A549 (cell line): ENCODE data around the gene PAFAH2. TPM values are rescaled to one million over a fixed set of nuclear protein-coding genes. Genes with fewer than 3 reads are reported as not detected.

Experiments used
- ATAC-seq, 2 experiments: fragments of 200-7000 bp in 1 of 2; fragments of >200 bp in 1 of 2; cut with Nextera tagmentation in 1 of 2; cut with Tn5 transposase in 1 of 2; 3 replicates each; pipeline versions ENCODE4 v1.8.0 to v1.9.1; 2018 to 2020; ENCODE audit warnings: mild to moderate bottlenecking in 1 of 2, moderate library complexity in 1 of 2
- CTCF ChIA-PET: fragments of 300-600 bp; sonication (Branson Sonifier 250); formaldehyde crosslinking; extraction: SDS; loops from one replicate; lab custom pipeline; 2021; ENCODE audit warnings: antibody characterized with exemption, inconsistent platforms; lab: Yijun Ruan, JAX
- POLR2A ChIA-PET: fragments of 350-600 bp; formaldehyde crosslinking; extraction: SDS; loops from one replicate; lab custom pipeline; 2021; ENCODE audit warnings: antibody characterized with exemption, inconsistent platforms; lab: Yijun Ruan, JAX
- DNase-seq, 2 experiments: peaks; one replicate each; pipeline versions ENCODE4 v3.0.0 to v3.0.0-alpha.2; 2011 to 2016; ENCODE audit warnings: low read depth in 1 of 2, low spot score in 1 of 2
- FAIRE-seq: peaks from 2 replicates; lab custom pipeline; 2011; peaks lifted over from hg19 to GRCh38; lab: Jason Lieb, UNC
- H3K27ac ChIP-seq, 2 experiments: fragments of >200 bp; sonication (Bioruptor Twin); formaldehyde crosslinking; 3 replicates each; pipeline ENCODE4 v1.5.1; 2016 to 2017
- H3K4me1 ChIP-seq: fragments of >200 bp; sonication (Bioruptor Twin); formaldehyde crosslinking; 3 replicates; pipeline ENCODE4 v1.6.1; 2016
- H3K4me2 ChIP-seq: fragments of >200 bp; sonication (Bioruptor Twin); formaldehyde crosslinking; 3 replicates; pipeline ENCODE4 v1.6.1; 2016
- H3K4me3 ChIP-seq: fragments of >200 bp; sonication (Bioruptor Twin); formaldehyde crosslinking; 3 replicates; pipeline ENCODE4 v1.5.1; 2016
- H3K9me3 ChIP-seq: fragments of >200 bp; sonication (Bioruptor Twin); formaldehyde crosslinking; 3 replicates; pipeline ENCODE4 v1.6.1; 2016
- BHLHE40 ChIP-seq: IDR thresholded peaks from 2 replicates; pipeline ENCODE4 v1.6.1; 2012; ENCODE audit warnings: low read depth, low read length, inconsistent platforms
- CBX2 ChIP-seq: fragments of 200-600 bp; sonication (generic); IDR thresholded peaks from 2 replicates; pipeline ENCODE4 v1.6.1; 2016; ENCODE audit warnings: low read depth, mild to moderate bottlenecking, borderline replicate concordance
- CBX8 ChIP-seq: fragments of 200-600 bp; sonication (generic); IDR thresholded peaks from 2 replicates; pipeline ENCODE4 v1.6.1; 2016
- CEBPB ChIP-seq, 2 experiments: fragments of >200 bp in 1 of 2; sonication (Bioruptor Twin) in 1 of 2; formaldehyde crosslinking in 1 of 2; IDR thresholded peaks; 2 replicates each; pipeline ENCODE4 v1.6.1; 2012 to 2016
- EHMT2 ChIP-seq: fragments of 200-600 bp; sonication (generic); IDR thresholded peaks from 2 replicates; pipeline ENCODE4 v1.6.1; 2016; ENCODE audit warnings: antibody characterized with exemption, low read depth, mild to moderate bottlenecking, moderate library complexity
- FOSL2 ChIP-seq, 2 experiments: fragments of 450-650 bp in 1 of 2; fragments of >200 bp in 1 of 2; sonication (Bioruptor Twin) in 1 of 2; formaldehyde crosslinking; IDR thresholded peaks; 2 replicates each; pipeline versions ENCODE4 v1.5.0 to v1.6.1; 2016 to 2020; ENCODE audit warnings: mild to moderate bottlenecking in 1 of 2, moderate library complexity in 1 of 2
- FOXS1 ChIP-seq: fragments of 250-450 bp; sonication (Bioruptor Pico); IDR thresholded peaks from 2 replicates; pipeline ENCODE4 v1.5.0; 2020; ENCODE audit warnings: mild to moderate bottlenecking, moderate library complexity
- HDAC2 ChIP-seq: fragments of 200-600 bp; sonication (generic); IDR thresholded peaks from 2 replicates; pipeline ENCODE4 v1.6.1; 2016
- HEYL ChIP-seq: fragments of 250-450 bp; sonication (Bioruptor Pico); IDR thresholded peaks from 2 replicates; pipeline ENCODE4 v1.8.0; 2021; ENCODE audit warnings: mild to moderate bottlenecking, moderate library complexity
- HOXB5 ChIP-seq: fragments of 250-450 bp; sonication (Bioruptor Pico); IDR thresholded peaks from 2 replicates; pipeline ENCODE4 v1.5.0; 2020; ENCODE audit warnings: mild to moderate bottlenecking, moderate library complexity
- KDM1A ChIP-seq: fragments of 200-600 bp; sonication (generic); IDR thresholded peaks from 2 replicates; pipeline ENCODE4 v1.6.1; 2016; ENCODE audit warnings: low read depth, mild to moderate bottlenecking
- MAFK ChIP-seq: fragments of 450-650 bp; IDR thresholded peaks from 2 replicates; pipeline ENCODE4 v1.6.1; 2014; ENCODE audit not compliant: partially characterized antibody
- NPAS2 ChIP-seq: fragments of 250-450 bp; sonication (Bioruptor Pico); IDR thresholded peaks from 2 replicates; pipeline ENCODE4 v1.8.0; 2022; ENCODE audit warnings: mild to moderate bottlenecking, moderate library complexity, borderline replicate concordance
- NR3C1 ChIP-seq: fragments of >200 bp; sonication (Bioruptor Twin); formaldehyde crosslinking; IDR thresholded peaks from 3 replicates; pipeline ENCODE4 v1.6.1; 2017
- RAD21 ChIP-seq, 2 experiments: fragments of >200 bp in 1 of 2; sonication (Bioruptor Twin) in 1 of 2; formaldehyde crosslinking in 1 of 2; IDR thresholded peaks in 1 of 2; conservative IDR thresholded peaks in 1 of 2; 2 replicates in 1 of 2; 3 replicates in 1 of 2; pipeline ENCODE4 v1.6.1; 2012 to 2018; ENCODE audit warnings: inconsistent platforms in 1 of 2
- RFX5 ChIP-seq: fragments of 450-650 bp; IDR thresholded peaks from 2 replicates; pipeline ENCODE4 v1.7.1; 2014; ENCODE audit warnings: antibody characterized with exemption, mild to moderate bottlenecking, moderate library complexity
- RNF2 ChIP-seq: fragments of 200-600 bp; sonication (generic); IDR thresholded peaks from 2 replicates; pipeline ENCODE4 v1.6.1; 2016; ENCODE audit warnings: low read depth, mild to moderate bottlenecking, antibody characterized with exemption, moderate library complexity, borderline replicate concordance
- SMC3 ChIP-seq: fragments of >200 bp; sonication (Bioruptor Twin); formaldehyde crosslinking; IDR thresholded peaks from 3 replicates; pipeline ENCODE4 v1.6.1; 2018; ENCODE audit warnings: inconsistent platforms
- SREBF2 ChIP-seq: fragments of 450-650 bp; IDR thresholded peaks from 2 replicates; pipeline ENCODE4 v1.6.1; 2014; ENCODE audit warnings: mild to moderate bottlenecking, moderate library complexity
- TFCP2L1 ChIP-seq: fragments of 250-450 bp; sonication (Bioruptor Pico); IDR thresholded peaks from 2 replicates; pipeline ENCODE4 v1.5.0; 2021; ENCODE audit warnings: mild to moderate bottlenecking
- ZC3H11A ChIP-seq: fragments of 450-650 bp; IDR thresholded peaks from 2 replicates; pipeline ENCODE4 v1.6.1; 2014; ENCODE audit warnings: antibody characterized with exemption, mild to moderate bottlenecking
- ZFP36 ChIP-seq: fragments of 450-650 bp; IDR thresholded peaks from 2 replicates; pipeline ENCODE4 v1.6.1; 2014; ENCODE audit warnings: borderline replicate concordance; ENCODE audit not compliant: partially characterized antibody
- WGBS: methylation state at CpG from one replicate; pipeline ENCODE4 v1.1.6; 2017; ENCODE audit errors: missing lambda C conversion rate; 5-methylcytosine and 5-hydroxymethylcytosine counted together
- polyA plus RNA-seq, 4 experiments: library from polyadenylated mRNA; depleted of rRNA in 3 of 4; stranded (reverse); fragments of >200 nt; fragmentation: RNase III in 1 of 4; extraction: RNeasy Plus Mini Kit Qiagen cat#74134 plus additional on column Dnase treatment in 1 of 4; gene quantifications; 2 replicates in 3 of 4; 3 replicates in 1 of 4; pipeline ENCODE4 v1.2.3, GENCODE V29; 2011 to 2017
- TF ChIP-seq, protein P1 (sequence below): fragments of 150-350 bp; IDR thresholded peaks from 2 replicates; pipeline ENCODE4 v1.6.1; 2014; ENCODE audit warnings: low read depth, mild to moderate bottlenecking, low read length
- TF ChIP-seq, protein P2 (sequence below): fragments of >200 bp; sonication (Bioruptor Twin); formaldehyde crosslinking; IDR thresholded peaks from 3 replicates; pipeline ENCODE4 v1.5.1; 2016
- TF ChIP-seq, protein P3 (sequence below): IDR thresholded peaks from 2 replicates; pipeline ENCODE4 v1.6.1; 2012
- TF ChIP-seq, protein P4 (sequence below): fragments of 200-600 bp; sonication (generic); IDR thresholded peaks from 2 replicates; pipeline ENCODE4 v1.6.1; 2016; ENCODE audit warnings: antibody characterized with exemption, mild to moderate bottlenecking, moderate library complexity

PAFAH2 gene
- polyA plus RNA-seq, 2 of the 4 experiments (the other 2 are of a cell fraction) = 6.3 to 13.7 TPM

DNA sequence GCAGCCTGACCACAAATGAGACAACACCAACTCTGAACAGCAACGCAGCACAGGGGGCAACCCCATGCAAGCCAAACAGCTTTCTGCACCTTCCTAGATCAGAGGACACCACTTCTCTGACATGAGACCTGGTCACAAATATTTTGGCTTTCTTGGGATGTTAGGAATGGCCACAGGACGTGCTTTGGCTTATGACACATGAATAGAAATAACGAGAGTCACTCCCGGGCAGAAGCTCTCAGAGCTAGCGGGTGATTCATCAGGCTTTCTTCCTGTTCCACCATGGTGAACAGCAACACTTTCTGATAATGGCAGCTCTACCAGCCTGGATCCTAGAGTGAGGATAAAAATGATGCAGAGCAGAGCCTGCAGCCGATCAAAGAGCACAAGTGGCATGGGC, 39.4 kb downstream of the PAFAH2 start:
- no peak for ATAC-seq
- WGBS = 88% methylated on average over 6 of the region's 6 CpGs
- no peak for DNase-seq
- ChIA-PET CTCF (interaction anchor here (1.1 to 1.3 kb wide), 2 partner anchors 17 to 39 kb away, joined by 3 read pairs; partner anchors contain the start of gene PAFAH2), POLR2A (no interaction called here)
- Histone ChIP-seq H3K4me3 (no peak overlapping the region), H3K27ac (no peak overlapping the region), H3K4me1 (no peaks in the 10 kb centered on the region), H3K4me2 (no peak overlapping the region), H3K9me3 (no peaks in the 10 kb centered on the region)
- FAIRE-seq = no peak
- TF ChIP-seq BHLHE40 (no peak), HEYL (CRISPR knock-in tag) (no peak), CBX8 (no peak), RFX5 (no peak), KDM1A (no peak), ZC3H11A (no peak), ZFP36 (no peak), RNF2 (no peak)

DNA sequence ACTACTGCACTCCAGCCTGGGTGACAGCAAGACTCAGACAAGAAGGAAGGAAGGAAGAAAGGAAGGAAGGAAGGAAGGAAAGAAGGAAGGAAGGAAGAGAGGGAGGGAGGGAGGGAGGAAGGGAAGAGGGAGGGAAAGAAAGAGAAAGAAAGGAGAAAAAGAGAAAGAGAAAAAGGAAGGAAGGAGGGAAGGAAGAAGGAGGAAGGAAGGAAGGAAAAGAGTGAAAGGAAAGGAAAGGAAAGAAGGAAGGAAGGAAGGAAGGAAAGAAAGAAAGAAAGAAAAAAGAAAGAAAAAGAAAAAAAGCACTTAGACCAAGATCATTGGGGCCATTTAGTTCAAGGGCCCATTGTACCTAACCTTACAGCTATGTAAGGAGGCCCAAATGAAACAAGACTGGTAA, 42.3 kb downstream of the PAFAH2 start:
- CTCF ChIA-PET = no interaction called here
- no peak for ATAC-seq
- TF ChIP-seq SREBF2 = no peak
- POLR2A ChIA-PET = no interaction called here
- H3K4me1 ChIP-seq = no peaks in the 10 kb centered on the region
- DNase-seq = no peak
- H3K27ac ChIP-seq = no peak overlapping the region
- H3K9me3 ChIP-seq = no peaks in the 10 kb centered on the region
- H3K4me3 ChIP-seq = no peak overlapping the region
- no peak overlapping the region for H3K4me2 ChIP-seq
- FAIRE-seq = no peak

DNA sequence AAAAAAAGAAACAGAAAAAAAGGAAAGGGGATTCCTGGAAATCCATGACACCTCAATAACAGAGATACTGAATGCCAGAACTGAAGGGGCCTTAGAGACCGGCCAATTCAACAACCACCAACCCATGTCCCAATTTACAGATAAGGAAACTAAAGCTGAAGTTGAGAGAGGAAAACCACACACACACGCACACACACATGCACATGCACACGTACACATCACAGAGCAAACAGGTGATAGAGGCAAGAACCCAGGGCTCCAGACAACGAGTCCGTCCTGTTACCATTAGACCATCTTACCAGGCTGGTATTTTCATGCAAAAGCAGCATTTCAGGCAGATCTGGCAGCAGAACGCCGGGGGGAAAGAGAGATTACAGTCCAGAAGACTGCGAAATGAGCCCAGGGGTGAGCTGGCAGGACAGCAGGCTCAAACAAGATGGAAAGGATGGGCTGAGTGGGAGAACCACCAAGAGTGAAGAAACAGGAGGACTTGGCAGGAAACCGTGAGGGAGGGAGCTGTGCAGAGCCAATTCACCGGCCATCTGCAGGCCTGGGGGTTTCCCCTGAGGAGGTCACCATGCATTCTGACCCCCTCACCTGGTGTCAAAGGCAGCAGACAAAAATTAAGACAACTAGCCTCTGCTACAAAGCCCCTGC, 43.5 kb downstream of the PAFAH2 start:
- Histone ChIP-seq H3K9me3 (no peaks in the 10 kb centered on the region), H3K4me1 (no peaks in the 10 kb centered on the region), H3K4me2 (no peak overlapping the region), H3K4me3 (no peak overlapping the region), H3K27ac (no peak overlapping the region)
- ChIA-PET CTCF (interaction anchor here (0.6 to 1.4 kb wide), 2 partner anchors 38 to 43 kb away, joined by 3 to 5 read pairs; partner anchors contain the start of gene PAFAH2), POLR2A (no interaction called here)
- TF ChIP-seq SMC3 (no peak), HDAC2 (no peak), TFCP2L1 (no peak), HOXB5 (no peak), CBX2 (no peak), RAD21 (conservative IDR thresholded peaks at IDR 0.05 in 1 of 2, IDR thresholded peaks at IDR 0.05 in 1 of 2) (no peak), RNF2 (no peak), CEBPB (IDR thresholded peaks at IDR 0.05) (no peak), EHMT2 (no peak), FOXS1 (CRISPR knock-in tag) (no peak)
- ATAC-seq (no peak; a peak in 1 of 6 replicates), FAIRE-seq (no peak), DNase-seq (no peak)
- 85% methylated on average over 10 of the region's 10 CpGs for WGBS

DNA sequence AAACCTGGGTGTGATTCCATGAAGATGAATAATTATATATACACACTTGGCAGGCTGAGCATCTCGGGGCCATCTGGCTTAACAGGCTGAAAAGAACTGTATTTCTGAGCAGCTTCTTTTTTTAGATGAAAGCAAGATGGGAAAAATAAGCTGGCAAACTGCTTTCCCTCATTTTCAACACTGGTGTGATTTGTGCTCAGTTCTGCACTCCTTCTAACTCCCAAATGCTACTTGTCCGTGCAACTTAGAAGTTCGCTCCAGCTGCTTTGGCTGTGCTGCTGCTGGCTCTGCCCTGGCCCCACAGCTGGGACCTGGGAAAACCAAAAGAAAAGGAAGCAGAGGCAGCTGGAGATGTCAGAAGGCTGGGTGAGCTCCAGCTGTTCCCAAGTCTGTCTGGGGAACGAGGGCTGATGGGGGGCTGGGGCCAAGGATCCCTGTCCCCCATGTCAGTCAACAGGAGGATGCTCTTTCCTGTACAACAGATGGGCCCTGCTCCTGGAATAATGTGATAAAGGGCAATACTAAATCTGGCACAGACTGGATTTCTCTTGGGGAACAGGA, 44.9 kb downstream of the PAFAH2 start:
- H3K9me3 ChIP-seq = no peaks in the 10 kb centered on the region
- TF ChIP-seq, protein P1, sequence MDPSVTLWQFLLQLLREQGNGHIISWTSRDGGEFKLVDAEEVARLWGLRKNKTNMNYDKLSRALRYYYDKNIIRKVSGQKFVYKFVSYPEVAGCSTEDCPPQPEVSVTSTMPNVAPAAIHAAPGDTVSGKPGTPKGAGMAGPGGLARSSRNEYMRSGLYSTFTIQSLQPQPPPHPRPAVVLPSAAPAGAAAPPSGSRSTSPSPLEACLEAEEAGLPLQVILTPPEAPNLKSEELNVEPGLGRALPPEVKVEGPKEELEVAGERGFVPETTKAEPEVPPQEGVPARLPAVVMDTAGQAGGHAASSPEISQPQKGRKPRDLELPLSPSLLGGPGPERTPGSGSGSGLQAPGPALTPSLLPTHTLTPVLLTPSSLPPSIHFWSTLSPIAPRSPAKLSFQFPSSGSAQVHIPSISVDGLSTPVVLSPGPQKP = no peak
- TF ChIP-seq, protein P2, sequence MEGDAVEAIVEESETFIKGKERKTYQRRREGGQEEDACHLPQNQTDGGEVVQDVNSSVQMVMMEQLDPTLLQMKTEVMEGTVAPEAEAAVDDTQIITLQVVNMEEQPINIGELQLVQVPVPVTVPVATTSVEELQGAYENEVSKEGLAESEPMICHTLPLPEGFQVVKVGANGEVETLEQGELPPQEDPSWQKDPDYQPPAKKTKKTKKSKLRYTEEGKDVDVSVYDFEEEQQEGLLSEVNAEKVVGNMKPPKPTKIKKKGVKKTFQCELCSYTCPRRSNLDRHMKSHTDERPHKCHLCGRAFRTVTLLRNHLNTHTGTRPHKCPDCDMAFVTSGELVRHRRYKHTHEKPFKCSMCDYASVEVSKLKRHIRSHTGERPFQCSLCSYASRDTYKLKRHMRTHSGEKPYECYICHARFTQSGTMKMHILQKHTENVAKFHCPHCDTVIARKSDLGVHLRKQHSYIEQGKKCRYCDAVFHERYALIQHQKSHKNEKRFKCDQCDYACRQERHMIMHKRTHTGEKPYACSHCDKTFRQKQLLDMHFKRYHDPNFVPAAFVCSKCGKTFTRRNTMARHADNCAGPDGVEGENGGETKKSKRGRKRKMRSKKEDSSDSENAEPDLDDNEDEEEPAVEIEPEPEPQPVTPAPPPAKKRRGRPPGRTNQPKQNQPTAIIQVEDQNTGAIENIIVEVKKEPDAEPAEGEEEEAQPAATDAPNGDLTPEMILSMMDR = no peak
- TF ChIP-seq NR3C1 (no peak), FOSL2 (IDR thresholded peaks at IDR 0.05) (no peak), FOSL2 (CRISPR knock-in tag; IDR thresholded peaks at IDR 0.05) (no peak), EHMT2 (no peak), MAFK (no peak), NPAS2 (CRISPR knock-in tag) (no peak)
- TF ChIP-seq, protein P3, sequence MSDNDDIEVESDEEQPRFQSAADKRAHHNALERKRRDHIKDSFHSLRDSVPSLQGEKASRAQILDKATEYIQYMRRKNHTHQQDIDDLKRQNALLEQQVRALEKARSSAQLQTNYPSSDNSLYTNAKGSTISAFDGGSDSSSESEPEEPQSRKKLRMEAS = no peak
- TF ChIP-seq, protein P4, sequence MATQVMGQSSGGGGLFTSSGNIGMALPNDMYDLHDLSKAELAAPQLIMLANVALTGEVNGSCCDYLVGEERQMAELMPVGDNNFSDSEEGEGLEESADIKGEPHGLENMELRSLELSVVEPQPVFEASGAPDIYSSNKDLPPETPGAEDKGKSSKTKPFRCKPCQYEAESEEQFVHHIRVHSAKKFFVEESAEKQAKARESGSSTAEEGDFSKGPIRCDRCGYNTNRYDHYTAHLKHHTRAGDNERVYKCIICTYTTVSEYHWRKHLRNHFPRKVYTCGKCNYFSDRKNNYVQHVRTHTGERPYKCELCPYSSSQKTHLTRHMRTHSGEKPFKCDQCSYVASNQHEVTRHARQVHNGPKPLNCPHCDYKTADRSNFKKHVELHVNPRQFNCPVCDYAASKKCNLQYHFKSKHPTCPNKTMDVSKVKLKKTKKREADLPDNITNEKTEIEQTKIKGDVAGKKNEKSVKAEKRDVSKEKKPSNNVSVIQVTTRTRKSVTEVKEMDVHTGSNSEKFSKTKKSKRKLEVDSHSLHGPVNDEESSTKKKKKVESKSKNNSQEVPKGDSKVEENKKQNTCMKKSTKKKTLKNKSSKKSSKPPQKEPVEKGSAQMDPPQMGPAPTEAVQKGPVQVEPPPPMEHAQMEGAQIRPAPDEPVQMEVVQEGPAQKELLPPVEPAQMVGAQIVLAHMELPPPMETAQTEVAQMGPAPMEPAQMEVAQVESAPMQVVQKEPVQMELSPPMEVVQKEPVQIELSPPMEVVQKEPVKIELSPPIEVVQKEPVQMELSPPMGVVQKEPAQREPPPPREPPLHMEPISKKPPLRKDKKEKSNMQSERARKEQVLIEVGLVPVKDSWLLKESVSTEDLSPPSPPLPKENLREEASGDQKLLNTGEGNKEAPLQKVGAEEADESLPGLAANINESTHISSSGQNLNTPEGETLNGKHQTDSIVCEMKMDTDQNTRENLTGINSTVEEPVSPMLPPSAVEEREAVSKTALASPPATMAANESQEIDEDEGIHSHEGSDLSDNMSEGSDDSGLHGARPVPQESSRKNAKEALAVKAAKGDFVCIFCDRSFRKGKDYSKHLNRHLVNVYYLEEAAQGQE = no peak

More for the DNA sequence above, 44.9 kb downstream of the PAFAH2 start:
- CTCF ChIA-PET = interaction anchor here (0.8 to 1.1 kb wide), 2 partner anchors 13 to 157 kb away, joined by 3 read pairs; no protein-coding TSS in a partner anchor
- no peak overlapping the region for H3K27ac ChIP-seq
- no peak for ATAC-seq
- H3K4me3 ChIP-seq = no peak overlapping the region
- POLR2A ChIA-PET = no interaction called here
- WGBS = 59% methylated on average over 4 of the region's 4 CpGs
- H3K4me2 ChIP-seq = no peak overlapping the region
- no peak for FAIRE-seq
- H3K4me1 ChIP-seq = no peaks in the 10 kb centered on the region
- no peak for DNase-seq
